GM23338 (cell line): ENCODE measurements around the gene HRC. TPM values are rescaled to one million over a fixed set of nuclear protein-coding genes. Genes with fewer than 3 reads are reported as not detected.

Source experiments
- ATAC-seq: fragments of 200-7000 bp; cut with Tn5 transposase; 3 replicates; pipeline ENCODE4 v1.9.1; 2020
- DNase-seq: peaks from one replicate; pipeline ENCODE4 v3.0.0-alpha.2; 2015; ENCODE audit warnings: low spot score
- H2AFZ ChIP-seq: fragments of 200-600 bp; sonication (generic); 2 replicates; pipeline ENCODE4 v1.8.0; 2016; ENCODE audit warnings: antibody characterized with exemption, mild to moderate bottlenecking, moderate library complexity
- H3F3A ChIP-seq: fragments of 200-600 bp; sonication (generic); replicated peaks from 2 replicates; pipeline ENCODE4 v1.8.0; 2017; ENCODE audit warnings: antibody characterized with exemption, mixed run types, low read depth
- H3K27ac ChIP-seq: fragments of 200-600 bp; sonication (generic); 2 replicates; pipeline ENCODE4 v1.6.1; 2016; ENCODE audit warnings: low read depth
- H3K27me3 ChIP-seq: fragments of 200-600 bp; sonication (generic); 2 replicates; pipeline ENCODE4 v1.8.0; 2016; ENCODE audit warnings: mild to moderate bottlenecking, mixed run types, moderate library complexity; ENCODE audit not compliant: insufficient read depth
- H3K36me3 ChIP-seq: fragments of 200-600 bp; sonication (generic); 2 replicates; pipeline ENCODE4 v1.8.0; 2016; ENCODE audit warnings: mild to moderate bottlenecking; ENCODE audit not compliant: insufficient read depth
- H3K4me1 ChIP-seq: fragments of 200-600 bp; sonication (generic); 2 replicates; pipeline ENCODE4 v1.8.0; 2016; ENCODE audit warnings: mild to moderate bottlenecking, moderate library complexity; ENCODE audit not compliant: insufficient read depth
- H3K4me2 ChIP-seq: fragments of 200-600 bp; sonication (generic); 2 replicates; pipeline ENCODE4 v1.7.1; 2017; ENCODE audit warnings: mixed run types
- H3K4me3 ChIP-seq: fragments of 200-600 bp; sonication (generic); 2 replicates; pipeline ENCODE4 v1.6.1; 2016; ENCODE audit warnings: mixed run types
- H3K79me2 ChIP-seq: fragments of 200-600 bp; sonication (generic); replicated peaks from 2 replicates; pipeline ENCODE4 v1.8.0; 2017; ENCODE audit warnings: mild to moderate bottlenecking; ENCODE audit not compliant: insufficient read depth
- H3K9me2 ChIP-seq: fragments of 200-600 bp; sonication (generic); 2 replicates; pipeline ENCODE4 v1.8.0; 2017; ENCODE audit not compliant: insufficient read depth
- H4K20me1 ChIP-seq: fragments of 200-600 bp; sonication (generic); replicated peaks from 2 replicates; pipeline ENCODE4 v1.8.0; 2017; ENCODE audit warnings: mild to moderate bottlenecking; ENCODE audit not compliant: insufficient read depth
- H3K27ac Mint-ChIP-seq: 2 replicates; pipeline ENCODE4 v1.8.0; 2020; ENCODE audit warnings: inconsistent platforms, mild to moderate bottlenecking, moderate library complexity, mixed read lengths
- H3K27me3 Mint-ChIP-seq: 3 replicates; pipeline ENCODE4 v1.8.0; 2022; ENCODE audit warnings: low read depth, mild to moderate bottlenecking, moderate library complexity, mixed read lengths, inconsistent platforms; ENCODE audit not compliant: insufficient read depth, poor library complexity
- H3K36me3 Mint-ChIP-seq: 3 replicates; pipeline ENCODE4 v1.8.0; 2021; ENCODE audit warnings: low read depth, mild to moderate bottlenecking, inconsistent platforms, moderate library complexity, mixed read lengths
- H3K4me1 Mint-ChIP-seq: 3 replicates; pipeline ENCODE4 v1.8.0; 2020; ENCODE audit warnings: mild to moderate bottlenecking, inconsistent platforms, mixed read lengths
- H3K4me3 Mint-ChIP-seq: 3 replicates; pipeline ENCODE4 v1.8.0; 2021; ENCODE audit warnings: moderate library complexity, mild to moderate bottlenecking, inconsistent platforms, mixed read lengths
- H3K9me3 Mint-ChIP-seq: 3 replicates; pipeline ENCODE4 v1.8.0; 2020; ENCODE audit warnings: moderate library complexity, mild to moderate bottlenecking, inconsistent platforms, mixed read lengths
- CREB1 ChIP-seq: fragments of 250-450 bp; sonication (Bioruptor Pico); IDR thresholded peaks from 2 replicates; pipeline ENCODE4 v1.5.0; 2020; ENCODE audit warnings: low read depth, mild to moderate bottlenecking, moderate library complexity
- EZH2 ChIP-seq: fragments of 200-600 bp; sonication (generic); IDR thresholded peaks from one replicate; pipeline ENCODE4 v1.8.0; 2017; ENCODE audit warnings: antibody characterized with exemption, mild to moderate bottlenecking, low read depth; ENCODE audit not compliant: unreplicated experiment
- EZH2phosphoT487 ChIP-seq: fragments of 200-600 bp; sonication (generic); IDR thresholded peaks from one replicate; pipeline ENCODE4 v1.8.1; 2018; ENCODE audit warnings: antibody characterized with exemption; ENCODE audit not compliant: unreplicated experiment
- NANOG ChIP-seq: IDR thresholded peaks from 2 replicates; pipeline ENCODE4 v1.6.1; 2016; ENCODE audit warnings: antibody characterized with exemption, borderline replicate concordance
- STAT1 ChIP-seq: IDR thresholded peaks from one replicate; pipeline ENCODE4 v1.6.1; 2016; ENCODE audit warnings: antibody characterized with exemption; ENCODE audit not compliant: unreplicated experiment
- ZNF114 ChIP-seq: fragments of 250-450 bp; sonication (Bioruptor Pico); IDR thresholded peaks from 2 replicates; pipeline ENCODE4 v1.5.0; 2020; ENCODE audit warnings: mild to moderate bottlenecking, moderate library complexity
- long read RNA-seq: library from polyadenylated mRNA; unstranded; transcript quantifications from one replicate; pipeline ENCODE4 v2.0.0, GENCODE V29; 2020; ENCODE audit not compliant: unreplicated experiment
- polyA plus RNA-seq: library from polyadenylated mRNA; unstranded; fragments of >200 nt; fragmentation: Nextera tagmentation; extraction: Ambion mirVana; gene quantifications from 2 replicates; pipeline ENCODE4 v1.2.1, GENCODE V29; 2016
- total RNA-seq: library from RNA; depleted of rRNA; stranded (reverse); fragments of >200 nt; shearing (Covaris generic); gene quantifications from 2 replicates; pipeline ENCODE4 v1.2.3, GENCODE V29; 2014; rRNA removed
- TF ChIP-seq, protein P1 (sequence below): IDR thresholded peaks from 2 replicates; pipeline ENCODE4 v1.6.1; 2016; ENCODE audit warnings: antibody characterized with exemption
- TF ChIP-seq, protein P2 (sequence below), 2 experiments: fragments of 200-600 bp in 1 of 2; sonication (generic) in 1 of 2; conservative IDR thresholded peaks; 2 replicates each; pipeline versions ENCODE4 v1.5.1 to v1.6.1; 2016 to 2017; ENCODE audit warnings: antibody characterized with exemption in 2 of 2, low read depth in 2 of 2, mild to moderate bottlenecking in 2 of 2, moderate library complexity in 1 of 2
- TF ChIP-seq, protein P3 (sequence below): IDR thresholded peaks from one replicate; pipeline ENCODE4 v1.6.1; 2018; ENCODE audit warnings: antibody characterized with exemption; ENCODE audit not compliant: unreplicated experiment

Gene HRC, protein sequence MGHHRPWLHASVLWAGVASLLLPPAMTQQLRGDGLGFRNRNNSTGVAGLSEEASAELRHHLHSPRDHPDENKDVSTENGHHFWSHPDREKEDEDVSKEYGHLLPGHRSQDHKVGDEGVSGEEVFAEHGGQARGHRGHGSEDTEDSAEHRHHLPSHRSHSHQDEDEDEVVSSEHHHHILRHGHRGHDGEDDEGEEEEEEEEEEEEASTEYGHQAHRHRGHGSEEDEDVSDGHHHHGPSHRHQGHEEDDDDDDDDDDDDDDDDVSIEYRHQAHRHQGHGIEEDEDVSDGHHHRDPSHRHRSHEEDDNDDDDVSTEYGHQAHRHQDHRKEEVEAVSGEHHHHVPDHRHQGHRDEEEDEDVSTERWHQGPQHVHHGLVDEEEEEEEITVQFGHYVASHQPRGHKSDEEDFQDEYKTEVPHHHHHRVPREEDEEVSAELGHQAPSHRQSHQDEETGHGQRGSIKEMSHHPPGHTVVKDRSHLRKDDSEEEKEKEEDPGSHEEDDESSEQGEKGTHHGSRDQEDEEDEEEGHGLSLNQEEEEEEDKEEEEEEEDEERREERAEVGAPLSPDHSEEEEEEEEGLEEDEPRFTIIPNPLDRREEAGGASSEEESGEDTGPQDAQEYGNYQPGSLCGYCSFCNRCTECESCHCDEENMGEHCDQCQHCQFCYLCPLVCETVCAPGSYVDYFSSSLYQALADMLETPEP
- total RNA-seq (1.4 and 1.9 TPM in 2 replicates), polyA plus RNA-seq (2.0 and 2.5 TPM in 2 replicates)
- long read RNA-seq, partial matches to known transcripts: 0 of 4 reads
- long read RNA-seq, other reads (novel, unspliced or antisense): 4 of 4 reads

DNA sequence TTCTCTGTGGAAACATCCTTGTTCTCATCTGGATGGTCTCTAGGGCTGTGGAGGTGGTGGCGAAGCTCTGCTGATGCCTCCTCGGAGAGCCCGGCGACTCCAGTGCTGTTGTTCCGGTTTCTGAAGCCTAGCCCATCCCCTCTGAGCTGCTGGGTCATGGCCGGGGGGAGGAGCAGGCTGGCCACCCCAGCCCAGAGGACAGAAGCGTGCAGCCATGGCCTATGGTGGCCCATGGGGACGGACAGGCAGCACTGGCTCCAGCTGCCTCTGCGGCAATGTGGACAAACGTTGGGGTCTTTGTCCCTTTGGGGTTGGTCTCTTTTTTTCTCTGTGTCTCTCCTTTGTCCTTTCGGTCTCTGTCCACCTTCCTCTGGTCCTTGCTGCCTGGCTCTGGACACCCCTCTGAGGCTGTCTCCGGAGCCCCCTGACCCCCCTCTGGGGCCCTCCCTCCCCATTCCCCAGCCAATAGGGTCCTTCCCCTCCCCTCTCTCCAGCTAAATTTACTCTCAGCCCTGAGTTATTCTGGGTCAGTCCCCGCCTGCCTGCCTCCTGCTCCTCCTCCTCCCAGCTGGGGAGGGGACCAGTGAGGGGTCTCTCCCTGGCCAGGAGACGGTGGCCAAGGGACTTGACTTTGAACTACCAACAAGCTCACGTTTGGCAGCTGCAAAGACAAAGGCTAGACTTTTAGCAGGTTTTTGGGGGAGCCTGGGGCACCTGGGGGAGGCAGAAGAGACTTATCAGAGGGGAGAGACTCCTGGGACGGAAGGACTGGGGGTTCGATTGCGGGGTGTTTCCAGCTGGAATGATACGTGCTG, at the start of gene HRC:
TSS of gene HRC (minus strand) at position 392 of the 815 bp plus-strand sequence. CDS start at position 233, 159 bp downstream.
- Histone ChIP-seq H2AFZ (no peak within 1 kb of the TSS), H3K27me3 (peaks cover 13% of the 10 kb centered on the region), H3K9me2 (peaks cover 12% of the 10 kb centered on the region), H3F3A (peaks cover 5% of the 10 kb centered on the region; the same call in 1 of the 2 replicates), H3K4me1 (peaks cover 14% of the 10 kb centered on the region), H3K36me3 (no peaks in the 10 kb centered on the region), H3K79me2 (no peaks in the 10 kb centered on the region), H3K4me2 (peak within 1 kb of the TSS; percentile 72), H4K20me1 (no peaks in the 10 kb centered on the region), H3K4me3 (peak within 1 kb of the TSS; percentile 39), H3K27ac (no peak within 1 kb of the TSS)
- DNase-seq (peak; percentile 36), ATAC-seq (no peak)
- H3K27me3 Mint-ChIP-seq: peaks cover 30% of the 10 kb centered on the region
- peaks cover 11% of the 10 kb centered on the region; the same call in 2 of the 3 replicates for H3K36me3 Mint-ChIP-seq
- H3K27ac Mint-ChIP-seq: no peak within 1 kb of the TSS
- H3K9me3 Mint-ChIP-seq: peaks cover 12% of the 10 kb centered on the region
- peaks cover 39% of the 10 kb centered on the region for H3K4me1 Mint-ChIP-seq
- TF ChIP-seq, protein P1, sequence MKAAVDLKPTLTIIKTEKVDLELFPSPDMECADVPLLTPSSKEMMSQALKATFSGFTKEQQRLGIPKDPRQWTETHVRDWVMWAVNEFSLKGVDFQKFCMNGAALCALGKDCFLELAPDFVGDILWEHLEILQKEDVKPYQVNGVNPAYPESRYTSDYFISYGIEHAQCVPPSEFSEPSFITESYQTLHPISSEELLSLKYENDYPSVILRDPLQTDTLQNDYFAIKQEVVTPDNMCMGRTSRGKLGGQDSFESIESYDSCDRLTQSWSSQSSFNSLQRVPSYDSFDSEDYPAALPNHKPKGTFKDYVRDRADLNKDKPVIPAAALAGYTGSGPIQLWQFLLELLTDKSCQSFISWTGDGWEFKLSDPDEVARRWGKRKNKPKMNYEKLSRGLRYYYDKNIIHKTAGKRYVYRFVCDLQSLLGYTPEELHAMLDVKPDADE: no peak
- TF ChIP-seq STAT1 (no peak), ZNF114 (no peak), EZH2 (no peak), CREB1 (CRISPR knock-in tag) (no peak)
- TF ChIP-seq, protein P2, sequence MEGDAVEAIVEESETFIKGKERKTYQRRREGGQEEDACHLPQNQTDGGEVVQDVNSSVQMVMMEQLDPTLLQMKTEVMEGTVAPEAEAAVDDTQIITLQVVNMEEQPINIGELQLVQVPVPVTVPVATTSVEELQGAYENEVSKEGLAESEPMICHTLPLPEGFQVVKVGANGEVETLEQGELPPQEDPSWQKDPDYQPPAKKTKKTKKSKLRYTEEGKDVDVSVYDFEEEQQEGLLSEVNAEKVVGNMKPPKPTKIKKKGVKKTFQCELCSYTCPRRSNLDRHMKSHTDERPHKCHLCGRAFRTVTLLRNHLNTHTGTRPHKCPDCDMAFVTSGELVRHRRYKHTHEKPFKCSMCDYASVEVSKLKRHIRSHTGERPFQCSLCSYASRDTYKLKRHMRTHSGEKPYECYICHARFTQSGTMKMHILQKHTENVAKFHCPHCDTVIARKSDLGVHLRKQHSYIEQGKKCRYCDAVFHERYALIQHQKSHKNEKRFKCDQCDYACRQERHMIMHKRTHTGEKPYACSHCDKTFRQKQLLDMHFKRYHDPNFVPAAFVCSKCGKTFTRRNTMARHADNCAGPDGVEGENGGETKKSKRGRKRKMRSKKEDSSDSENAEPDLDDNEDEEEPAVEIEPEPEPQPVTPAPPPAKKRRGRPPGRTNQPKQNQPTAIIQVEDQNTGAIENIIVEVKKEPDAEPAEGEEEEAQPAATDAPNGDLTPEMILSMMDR (conservative IDR thresholded peaks at IDR 0.05; ENCODE audit: low read depth in 2 of 2): no peak
- H3K4me3 Mint-ChIP-seq: peak within 1 kb of the TSS; percentile 30

DNA sequence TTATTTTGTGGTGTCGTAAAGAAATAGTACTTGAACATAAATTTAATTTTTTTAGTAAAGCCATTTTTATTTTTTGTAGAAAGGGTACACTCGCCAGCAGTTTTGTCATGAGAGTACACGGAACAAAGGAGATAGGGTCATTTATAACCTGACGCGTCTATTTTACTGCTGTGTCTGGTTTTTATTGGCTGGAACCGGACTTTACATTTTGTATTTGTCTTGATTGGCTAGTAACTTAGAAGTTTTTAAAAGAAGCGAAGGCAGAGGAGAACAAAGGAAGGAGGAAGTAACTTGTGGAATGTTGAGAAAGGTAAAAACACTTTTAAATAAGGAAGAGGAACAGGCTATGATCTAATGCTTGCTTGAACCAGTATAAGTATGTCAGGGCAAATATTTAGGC, 45.8 kb upstream of the HRC start:
- no peak for DNase-seq
- no peak overlapping the region for H3K27ac Mint-ChIP-seq
- Histone ChIP-seq H3K79me2 (no peaks in the 10 kb centered on the region), H3K4me1 (no peaks in the 10 kb centered on the region), H3K27me3 (no peaks in the 10 kb centered on the region), H3K9me2 (no peaks in the 10 kb centered on the region), H3F3A (0 out of 2 replicates have a peak, but pooled peaks cover 3% of the 10 kb centered on the region), H2AFZ (no peak overlapping the region), H3K36me3 (no peaks in the 10 kb centered on the region), H4K20me1 (no peaks in the 10 kb centered on the region), H3K4me2 (no peak overlapping the region), H3K4me3 (no peak overlapping the region), H3K27ac (no peak overlapping the region)
- H3K27me3 Mint-ChIP-seq: peaks cover 5% of the 10 kb centered on the region
- H3K36me3 Mint-ChIP-seq: peaks cover 12% of the 10 kb centered on the region
- no peak for ATAC-seq
- H3K4me3 Mint-ChIP-seq: no peak overlapping the region; the same call in 2 of the 3 replicates
- no peaks in the 10 kb centered on the region; the same call in 2 of the 3 replicates for H3K4me1 Mint-ChIP-seq
- no peaks in the 10 kb centered on the region; the same call in 1 of the 3 replicates for H3K9me3 Mint-ChIP-seq
- no peak for TF ChIP-seq EZH2phosphoT487
- no peak for TF ChIP-seq ZNF114
- no peak for TF ChIP-seq NANOG
- TF ChIP-seq, protein P3, sequence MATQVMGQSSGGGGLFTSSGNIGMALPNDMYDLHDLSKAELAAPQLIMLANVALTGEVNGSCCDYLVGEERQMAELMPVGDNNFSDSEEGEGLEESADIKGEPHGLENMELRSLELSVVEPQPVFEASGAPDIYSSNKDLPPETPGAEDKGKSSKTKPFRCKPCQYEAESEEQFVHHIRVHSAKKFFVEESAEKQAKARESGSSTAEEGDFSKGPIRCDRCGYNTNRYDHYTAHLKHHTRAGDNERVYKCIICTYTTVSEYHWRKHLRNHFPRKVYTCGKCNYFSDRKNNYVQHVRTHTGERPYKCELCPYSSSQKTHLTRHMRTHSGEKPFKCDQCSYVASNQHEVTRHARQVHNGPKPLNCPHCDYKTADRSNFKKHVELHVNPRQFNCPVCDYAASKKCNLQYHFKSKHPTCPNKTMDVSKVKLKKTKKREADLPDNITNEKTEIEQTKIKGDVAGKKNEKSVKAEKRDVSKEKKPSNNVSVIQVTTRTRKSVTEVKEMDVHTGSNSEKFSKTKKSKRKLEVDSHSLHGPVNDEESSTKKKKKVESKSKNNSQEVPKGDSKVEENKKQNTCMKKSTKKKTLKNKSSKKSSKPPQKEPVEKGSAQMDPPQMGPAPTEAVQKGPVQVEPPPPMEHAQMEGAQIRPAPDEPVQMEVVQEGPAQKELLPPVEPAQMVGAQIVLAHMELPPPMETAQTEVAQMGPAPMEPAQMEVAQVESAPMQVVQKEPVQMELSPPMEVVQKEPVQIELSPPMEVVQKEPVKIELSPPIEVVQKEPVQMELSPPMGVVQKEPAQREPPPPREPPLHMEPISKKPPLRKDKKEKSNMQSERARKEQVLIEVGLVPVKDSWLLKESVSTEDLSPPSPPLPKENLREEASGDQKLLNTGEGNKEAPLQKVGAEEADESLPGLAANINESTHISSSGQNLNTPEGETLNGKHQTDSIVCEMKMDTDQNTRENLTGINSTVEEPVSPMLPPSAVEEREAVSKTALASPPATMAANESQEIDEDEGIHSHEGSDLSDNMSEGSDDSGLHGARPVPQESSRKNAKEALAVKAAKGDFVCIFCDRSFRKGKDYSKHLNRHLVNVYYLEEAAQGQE: no peak
